Neural cell (in vitro differentiated cells): ENCODE results near the gene NINL. TPM values are rescaled to one million over a fixed set of nuclear protein-coding genes. Genes with fewer than 3 reads are reported as not detected.

Source experiments
- H2AFZ ChIP-seq: fragments of 200-600, 300-800 bp; sonication (generic), shearing (Covaris generic); 2 replicates; pipeline ENCODE4 v1.6.0; 2014; ENCODE audit warnings: low read depth, mild to moderate bottlenecking, antibody characterized with exemption, low read length, moderate library complexity
- H3F3A ChIP-seq: fragments of 200-600 bp; shearing (Covaris generic); 2 replicates; pipeline ENCODE4 v1.6.1; 2016; ENCODE audit warnings: mild to moderate bottlenecking, moderate library complexity, mixed read lengths, antibody characterized with exemption, low read length; ENCODE audit not compliant: insufficient read depth, poor library complexity, severe bottlenecking
- H3K27ac ChIP-seq: fragments of 200-600, 300-800 bp; sonication (generic), shearing (Covaris generic); 2 replicates; pipeline ENCODE4 v1.5.1; 2014; ENCODE audit warnings: mild to moderate bottlenecking, low read length, moderate library complexity
- H3K27me3 ChIP-seq: fragments of 300-800, 200-600 bp; sonication (generic), shearing (Covaris generic); 2 replicates; pipeline ENCODE4 v1.6.0; 2014; ENCODE audit warnings: mild to moderate bottlenecking, low read depth, low read length, moderate library complexity; ENCODE audit not compliant: insufficient read depth
- H3K36me3 ChIP-seq: fragments of 300-800, 200-600 bp; sonication (generic), shearing (Covaris generic); 2 replicates; pipeline ENCODE4 v1.5.1; 2014; ENCODE audit warnings: mild to moderate bottlenecking, antibody characterized with exemption, low read length, moderate library complexity; ENCODE audit not compliant: insufficient read depth
- H3K4me2 ChIP-seq: fragments of 300-800, 200-600 bp; sonication (generic), shearing (Covaris generic); 2 replicates; pipeline ENCODE4 v1.6.0; 2014; ENCODE audit warnings: mild to moderate bottlenecking, low read length
- H3K4me3 ChIP-seq: fragments of 300-800, 200-600 bp; sonication (generic), shearing (Covaris generic); 2 replicates; pipeline ENCODE4 v1.5.1; 2014; ENCODE audit warnings: mild to moderate bottlenecking, low read length, moderate library complexity
- H3K79me2 ChIP-seq: fragments of 200-600 bp; shearing (Covaris generic); replicated peaks from 2 replicates; pipeline ENCODE4 v1.6.0; 2014; ENCODE audit warnings: mild to moderate bottlenecking, low read length, moderate library complexity; ENCODE audit not compliant: insufficient read depth
- H3K9ac ChIP-seq: fragments of 300-800, 200-600 bp; sonication (generic), shearing (Covaris generic); 2 replicates; pipeline ENCODE4 v1.6.1; 2016; ENCODE audit warnings: mild to moderate bottlenecking, low read length, mixed read lengths
- H3K9me2 ChIP-seq: fragments of 200-600 bp; shearing (Covaris generic); 2 replicates; pipeline ENCODE4 v1.6.1; 2016; ENCODE audit warnings: mild to moderate bottlenecking, low read length, mixed read lengths; ENCODE audit not compliant: insufficient read depth
- H3K9me3 ChIP-seq: fragments of 200-600, 300-800 bp; sonication (generic), shearing (Covaris generic); 2 replicates; pipeline ENCODE4 v1.6.1; 2016; ENCODE audit warnings: mild to moderate bottlenecking, mixed run types, low read length, moderate library complexity, mixed read lengths
- H4K20me1 ChIP-seq: fragments of 200-600 bp; shearing (Covaris generic); 2 replicates; pipeline ENCODE4 v1.6.1; 2016; ENCODE audit warnings: mild to moderate bottlenecking, mixed run types; ENCODE audit not compliant: insufficient read depth
- CTCF ChIP-seq: fragments of 450-650 bp; IDR thresholded peaks from 2 replicates; pipeline ENCODE4 v1.5.1; 2014; ENCODE audit warnings: antibody characterized with exemption, mild to moderate bottlenecking, moderate library complexity; ENCODE audit not compliant: poor library complexity, severe bottlenecking
- EP300 ChIP-seq: fragments of 450-650 bp; conservative IDR thresholded peaks from 2 replicates; pipeline ENCODE4 v1.6.1; 2014; ENCODE audit warnings: antibody characterized with exemption, mild to moderate bottlenecking, moderate library complexity; ENCODE audit not compliant: poor library complexity, severe bottlenecking
- EZH2 ChIP-seq: fragments of 200-600, 300-800 bp; shearing (Covaris generic), sonication (generic); IDR thresholded peaks from 2 replicates; pipeline ENCODE4 v1.6.1; 2014; ENCODE audit warnings: antibody characterized with exemption, low read length, borderline replicate concordance, mild to moderate bottlenecking; ENCODE audit not compliant: insufficient read depth, poor library complexity, severe bottlenecking
- MXI1 ChIP-seq: fragments of 450-650 bp; conservative IDR thresholded peaks from 2 replicates; pipeline ENCODE4 v1.6.1; 2014; ENCODE audit warnings: antibody characterized with exemption, mild to moderate bottlenecking; ENCODE audit not compliant: poor library complexity, severe bottlenecking
- POLR2AphosphoS5 ChIP-seq: IDR thresholded peaks from 2 replicates; pipeline ENCODE4 v1.6.1; 2012
- RAD21 ChIP-seq: fragments of 450-650 bp; conservative IDR thresholded peaks from 2 replicates; pipeline ENCODE4 v1.6.1; 2014; ENCODE audit warnings: antibody characterized with exemption, mild to moderate bottlenecking, moderate library complexity
- REST ChIP-seq: IDR thresholded peaks from 2 replicates; pipeline ENCODE4 v1.6.1; 2012; ENCODE audit warnings: borderline replicate concordance
- SMC3 ChIP-seq: fragments of 450-650 bp; conservative IDR thresholded peaks from 2 replicates; pipeline ENCODE4 v1.6.1; 2014; ENCODE audit warnings: antibody characterized with exemption, mild to moderate bottlenecking, moderate library complexity; ENCODE audit not compliant: poor library complexity
- TAF1 ChIP-seq: IDR thresholded peaks from 2 replicates; pipeline ENCODE4 v1.6.1; 2012; ENCODE audit warnings: low read depth
- polyA plus RNA-seq: library from polyadenylated mRNA; depleted of rRNA; stranded (reverse); fragments of >200 nt; gene quantifications from 2 replicates; pipeline ENCODE4 v1.2.3, GENCODE V29; 2014

The NINL gene
- polyA plus RNA-seq, 1 donor from 2014 or later = 49.6 TPM

GRCh38 chr20:25517124-25517523 lies 68.2 kb downstream of the NINL start:
- TF ChIP-seq TAF1 (no peak), EZH2 (no peak), REST (no peak), MXI1 (no peak), EP300 (no peak), CTCF (no peak), POLR2AphosphoS5 (no peak), RAD21 (no peak), SMC3 (no peak)
- Histone ChIP-seq H3F3A (no peaks in the 10 kb centered on the region), H3K9me2 (no peaks in the 10 kb centered on the region), H3K9ac (no peak overlapping the region), H4K20me1 (no peaks in the 10 kb centered on the region), H3K4me2 (no peak overlapping the region), H3K4me3 (no peak overlapping the region), H3K27me3 (no peaks in the 10 kb centered on the region), H3K9me3 (peaks cover 21% of the 10 kb centered on the region), H3K36me3 (peaks cover 12% of the 10 kb centered on the region), H2AFZ (no peak overlapping the region), H3K79me2 (no peaks in the 10 kb centered on the region), H3K27ac (no peak overlapping the region)

GRCh38 chr20:25514747-25515340 lies 70.5 kb downstream of the NINL start:
- Histone ChIP-seq H3K4me2 (no peak overlapping the region), H2AFZ (no peak overlapping the region), H3F3A (no peaks in the 10 kb centered on the region), H3K27me3 (no peaks in the 10 kb centered on the region), H3K79me2 (no peaks in the 10 kb centered on the region), H3K27ac (no peak overlapping the region), H4K20me1 (no peaks in the 10 kb centered on the region), H3K9me2 (no peaks in the 10 kb centered on the region), H3K36me3 (peaks cover 12% of the 10 kb centered on the region), H3K9ac (no peak overlapping the region), H3K9me3 (peaks cover 13% of the 10 kb centered on the region), H3K4me3 (no peak overlapping the region)
- TF ChIP-seq TAF1 = no peak
- TF ChIP-seq EZH2 = no peak
- no peak for TF ChIP-seq POLR2AphosphoS5
- TF ChIP-seq MXI1 = no peak
- TF ChIP-seq REST = no peak
